Upper lobe of left lung (tissue), 6 donors: Measurements from ENCODE around the gene SUDS3. TPM values are rescaled to one million over a fixed set of nuclear protein-coding genes. Genes with fewer than 3 reads are reported as not detected.
A peak's percentile ranks its signal among the peaks of the same experiment; 100 is the strongest.

Source experiments
- ATAC-seq, 2 donors: fragments of 200-7000 bp; cut with Tn5 transposase; one replicate each; pipeline ENCODE4 v1.9.1; 2022; ENCODE audit warnings: mild to moderate bottlenecking in 2 of 2, moderate library complexity in 2 of 2; ENCODE audit not compliant: low FRiP score in 2 of 2
- DNase-seq, 2 donors: peaks; one replicate each; pipeline ENCODE4 v3.0.0-alpha.2; 2019 to 2020
- H3K27ac ChIP-seq, 4 donors: fragments of 200-600 bp; sonication (generic); one replicate each; pipeline ENCODE4 v1.5.1; 2016 to 2019
- H3K27me3 ChIP-seq, 4 donors: fragments of 200-600 bp; sonication (generic); one replicate each; pipeline ENCODE4 v1.5.1; 2017 to 2019
- H3K36me3 ChIP-seq, 4 donors: fragments of 200-600 bp; sonication (generic); one replicate each; pipeline ENCODE4 v1.5.1; 2016 to 2019
- H3K4me1 ChIP-seq, 4 donors: fragments of 200-600 bp; sonication (generic); one replicate each; pipeline ENCODE4 v1.5.1; 2018 to 2019
- H3K4me3 ChIP-seq, 4 donors: fragments of 200-600 bp; sonication (generic); one replicate each; pipeline ENCODE4 v1.5.1; 2017 to 2019; ENCODE audit warnings: mild to moderate bottlenecking in 2 of 4, moderate library complexity in 1 of 4
- H3K9me3 ChIP-seq, 4 donors: fragments of 200-600 bp; sonication (generic); one replicate each; pipeline ENCODE4 v1.5.1; 2018 to 2019
- CTCF ChIP-seq, 6 experiments: fragments of 450-650 bp in 4 of 6; fragments of 200-600 bp in 2 of 6; sonication (generic) in 2 of 6; IDR thresholded peaks; one replicate each; pipeline ENCODE4 v1.5.1; 2016 to 2019; ENCODE audit warnings: antibody characterized with exemption in 6 of 6
- EP300 ChIP-seq, 4 donors: sonication (generic); formaldehyde crosslinking; IDR thresholded peaks; one replicate each; pipeline ENCODE4 v1.5.1; 2017; ENCODE audit warnings: antibody characterized with exemption in 4 of 4, control low read depth in 2 of 4
- POLR2A ChIP-seq, 4 donors: fragments of 450-650 bp; IDR thresholded peaks; one replicate each; pipeline ENCODE4 v1.5.1; 2016 to 2017; ENCODE audit warnings: antibody characterized with exemption in 4 of 4, mild to moderate bottlenecking in 2 of 4
- POLR2AphosphoS5 ChIP-seq, 2 donors: sonication (generic); formaldehyde crosslinking; IDR thresholded peaks; one replicate each; pipeline ENCODE4 v1.5.1; 2017; ENCODE audit warnings: antibody characterized with exemption in 2 of 2
- WGBS, 2 donors: methylation state at CpG; one replicate each; pipeline ENCODE4 v1.1.5; 2017 to 2018; 5-methylcytosine and 5-hydroxymethylcytosine counted together
- total RNA-seq, 6 donors: library from RNA; depleted of rRNA in 4 of 6; stranded (reverse); fragments of >200 nt in 4 of 6; gene quantifications; one replicate each; pipeline versions ENCODE4 v1.1.0 to v1.2.1, GENCODE V29; 2016 to 2021
- donor health status: DM: no; HTN: no; CAD: no; lungs with moderate emphysema.
- donor health status: DM: no; HTN: yes; CAD: no; lungs with severe emphysema.

SUDS3 gene
- total RNA-seq, 6 donors from 2014 or later = 18.4 to 69.1 (median 35.1) TPM

GRCh38 chr12:118374909-118375308 is 1.4 kb upstream of the SUDS3 start:
- Histone ChIP-seq H3K4me1 (peaks cover 27 to 55% (median 41%) of the 10 kb centered on the region in 4 donors), H3K27ac (peak overlapping the region in 1 of 4 donors; percentile 95)

DNA sequence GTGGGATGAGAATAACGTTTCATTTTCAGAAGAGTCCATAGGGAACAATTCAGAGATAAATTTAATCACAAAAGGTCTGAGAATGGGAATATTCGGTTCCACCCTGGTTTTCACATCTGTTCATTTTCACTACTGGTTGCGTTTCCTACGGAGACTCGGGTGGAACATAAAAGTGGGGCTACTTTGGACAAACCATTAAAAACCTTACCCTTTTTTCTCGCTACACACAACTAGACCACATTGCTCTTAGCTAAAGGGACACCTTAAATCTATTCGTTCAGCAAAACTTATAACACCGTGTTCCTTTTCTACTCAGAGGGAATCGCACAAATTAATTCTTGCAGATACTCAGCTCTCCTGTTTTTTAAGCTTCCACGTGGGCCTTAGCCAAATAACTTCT is 1.0 kb upstream of the SUDS3 start:
- H3K4me3 ChIP-seq = peak overlapping the region in 2 of 4 donors; percentile 71 to 90
- H3K4me1 ChIP-seq = peaks cover 27 to 50% (median 37%) of the 10 kb centered on the region in 4 donors
- TF ChIP-seq EP300 (IDR thresholded peaks at IDR 0.05) (no peak), POLR2AphosphoS5 (IDR thresholded peaks at IDR 0.05) (no peak), POLR2A (IDR thresholded peaks at IDR 0.05) (no peak), CTCF (IDR thresholded peaks at IDR 0.05) (no peak)
- DNase-seq (no peak), ATAC-seq (no peak)
- H3K36me3 ChIP-seq = peaks cover 0 to 19% (median 9%) of the 10 kb centered on the region in 4 donors
- no peaks in the 10 kb centered on the region for H3K27me3 ChIP-seq
- peak overlapping the region in 3 of 4 donors; percentile 93 to 96 (median 95) for H3K27ac ChIP-seq
- H3K9me3 ChIP-seq = no peaks in the 10 kb centered on the region
- WGBS, 2 donors = 66 to 77% methylated on average over 10 of the region's 10 CpGs

More at GRCh38 chr12:118374909-118375308, 1.4 kb upstream of the SUDS3 start:
- Histone ChIP-seq H3K36me3 (peaks cover 0 to 14% (median 7%) of the 10 kb centered on the region in 4 donors), H3K9me3 (no peaks in the 10 kb centered on the region), H3K27me3 (no peaks in the 10 kb centered on the region), H3K4me3 (no peak overlapping the region)
- ATAC-seq = no peak
- no peak for DNase-seq
- 76 to 84% methylated on average over 5 of the region's 5 CpGs for WGBS, 2 donors
- TF ChIP-seq POLR2AphosphoS5 (IDR thresholded peaks at IDR 0.05) (no peak), EP300 (IDR thresholded peaks at IDR 0.05) (no peak), POLR2A (IDR thresholded peaks at IDR 0.05) (no peak), CTCF (IDR thresholded peaks at IDR 0.05) (no peak)

DNA sequence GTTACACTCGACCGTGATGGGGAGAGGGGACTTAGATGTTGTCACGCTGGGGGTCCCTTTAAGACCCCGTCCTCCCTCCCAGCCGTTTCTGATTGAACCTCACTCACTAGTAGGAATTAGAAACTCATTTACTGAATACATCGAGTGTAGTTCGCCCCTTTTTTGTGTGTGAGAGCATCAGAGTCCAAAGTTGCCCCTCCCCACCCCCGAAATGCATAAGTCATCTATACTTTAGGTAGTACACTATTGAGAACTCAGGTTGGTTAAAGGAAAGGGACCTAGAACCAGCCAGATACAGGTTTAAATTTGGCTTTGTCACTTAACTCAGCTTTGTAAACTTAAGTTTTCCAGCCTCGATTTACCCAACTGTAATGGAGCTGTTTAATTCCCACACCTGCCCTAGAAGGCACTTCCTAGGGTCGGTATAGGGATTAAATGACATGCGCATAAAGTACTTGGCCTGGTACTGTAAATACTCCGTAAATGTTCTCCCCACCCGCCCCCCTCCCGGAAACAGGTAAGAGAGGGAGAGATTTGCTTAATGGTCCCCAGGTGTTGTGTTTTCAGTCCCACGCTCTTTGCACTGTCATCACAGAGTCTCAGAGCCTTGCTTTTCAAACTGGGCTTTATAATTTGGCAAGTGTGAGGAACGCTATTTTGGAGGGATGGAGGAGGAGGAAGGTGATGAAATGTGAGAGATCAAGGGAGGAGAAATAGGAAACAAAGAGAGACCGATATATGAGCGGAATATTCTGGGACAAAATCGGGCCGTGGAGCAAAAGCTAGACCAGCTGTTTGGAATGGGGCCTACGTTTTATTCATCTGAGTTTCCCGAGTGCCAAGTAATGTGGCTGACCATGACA is 897 bp downstream of the SUDS3 start:
- no peak for DNase-seq
- no peak for ATAC-seq
- Histone ChIP-seq H3K4me1 (peaks cover 24 to 35% (median 29%) of the 10 kb centered on the region in 4 donors), H3K4me3 (peak overlapping the region; percentile 71 to 97 (median 89)), H3K9me3 (no peaks in the 10 kb centered on the region), H3K27me3 (no peaks in the 10 kb centered on the region), H3K36me3 (peaks cover 8 to 38% (median 25%) of the 10 kb centered on the region in 4 donors), H3K27ac (peak overlapping the region; percentile 93 to 98 (median 96))
- no peak for TF ChIP-seq POLR2A (IDR thresholded peaks at IDR 0.05)
- TF ChIP-seq POLR2AphosphoS5 (IDR thresholded peaks at IDR 0.05) = no peak
- TF ChIP-seq CTCF (IDR thresholded peaks at IDR 0.05) = no peak
- TF ChIP-seq EP300 (IDR thresholded peaks at IDR 0.05) = no peak
- WGBS, 2 donors = 3 to 7% methylated on average over 18 to 22 of the region's 22 CpGs

GRCh38 chr12:118377884-118378470 is 1.6 kb downstream of the SUDS3 start:
- Histone ChIP-seq H3K36me3 (peaks cover 8 to 44% (median 27%) of the 10 kb centered on the region in 4 donors), H3K4me3 (peak overlapping the region in 3 of 4 donors; percentile 71 to 97 (median 90)), H3K27ac (peak overlapping the region in 3 of 4 donors; percentile 15 to 98 (median 95)), H3K27me3 (no peaks in the 10 kb centered on the region), H3K9me3 (no peaks in the 10 kb centered on the region), H3K4me1 (peaks cover 24 to 35% (median 29%) of the 10 kb centered on the region in 4 donors)
- 36% methylated on average over 8 of the region's 8 CpGs for WGBS, 2 donors
- ATAC-seq (peak; percentile 44 to 56), DNase-seq (peak in 1 of 2 donors; percentile 49)
- TF ChIP-seq POLR2AphosphoS5 (IDR thresholded peaks at IDR 0.05) (no peak), CTCF (IDR thresholded peaks at IDR 0.05) (peak; percentile 85 to 98 (median 91)), EP300 (IDR thresholded peaks at IDR 0.05) (no peak)
